ENCODE results near the gene EEF1A2. TPM values are rescaled to one million over a fixed set of nuclear protein-coding genes. Genes with fewer than 3 reads are reported as not detected.

The EEF1A2 gene
- total RNA-seq, 1 donor from 2014 or later = 55.3 TPM

GRCh38 chr20:63543131-63543530 lies 44.2 kb upstream of the EEF1A2 start:
- H3K4me3 Mint-ChIP-seq (ENCODE audit: unreplicated experiment) = no peak overlapping the region
- H3K36me3 Mint-ChIP-seq (ENCODE audit: unreplicated experiment) = peaks cover 5% of the 10 kb centered on the region
- no peak overlapping the region for H3K27ac Mint-ChIP-seq (ENCODE audit: unreplicated experiment)
- H3K9me3 Mint-ChIP-seq (ENCODE audit: unreplicated experiment) = peaks cover 8% of the 10 kb centered on the region
- peaks cover 3% of the 10 kb centered on the region for H3K4me1 Mint-ChIP-seq (ENCODE audit: low read depth, unreplicated experiment)
- no peak for DNase-seq
- H3K27me3 Mint-ChIP-seq (ENCODE audit: unreplicated experiment) = peaks cover 4% of the 10 kb centered on the region
- TF ChIP-seq, protein P1, sequence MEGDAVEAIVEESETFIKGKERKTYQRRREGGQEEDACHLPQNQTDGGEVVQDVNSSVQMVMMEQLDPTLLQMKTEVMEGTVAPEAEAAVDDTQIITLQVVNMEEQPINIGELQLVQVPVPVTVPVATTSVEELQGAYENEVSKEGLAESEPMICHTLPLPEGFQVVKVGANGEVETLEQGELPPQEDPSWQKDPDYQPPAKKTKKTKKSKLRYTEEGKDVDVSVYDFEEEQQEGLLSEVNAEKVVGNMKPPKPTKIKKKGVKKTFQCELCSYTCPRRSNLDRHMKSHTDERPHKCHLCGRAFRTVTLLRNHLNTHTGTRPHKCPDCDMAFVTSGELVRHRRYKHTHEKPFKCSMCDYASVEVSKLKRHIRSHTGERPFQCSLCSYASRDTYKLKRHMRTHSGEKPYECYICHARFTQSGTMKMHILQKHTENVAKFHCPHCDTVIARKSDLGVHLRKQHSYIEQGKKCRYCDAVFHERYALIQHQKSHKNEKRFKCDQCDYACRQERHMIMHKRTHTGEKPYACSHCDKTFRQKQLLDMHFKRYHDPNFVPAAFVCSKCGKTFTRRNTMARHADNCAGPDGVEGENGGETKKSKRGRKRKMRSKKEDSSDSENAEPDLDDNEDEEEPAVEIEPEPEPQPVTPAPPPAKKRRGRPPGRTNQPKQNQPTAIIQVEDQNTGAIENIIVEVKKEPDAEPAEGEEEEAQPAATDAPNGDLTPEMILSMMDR (IDR thresholded peaks at IDR 0.05; ENCODE audit: partially characterized antibody, unreplicated experiment) = no peak

- peaks cover 8% of the 10 kb centered on the region for H3K9me3 Mint-ChIP-seq (ENCODE audit: unreplicated experiment)
- DNase-seq = no peak
These were observed 43.8 kb upstream of the EEF1A2 start for GRCh38 chr20:63542696-63543095.

GRCh38 chr20:63542031-63542559 lies 43.2 kb upstream of the EEF1A2 start:
- Mint-ChIP-seq H3K27ac (ENCODE audit: unreplicated experiment) (no peak overlapping the region), H3K4me1 (ENCODE audit: low read depth, unreplicated experiment) (peaks cover 3% of the 10 kb centered on the region), H3K27me3 (ENCODE audit: unreplicated experiment) (peaks cover 4% of the 10 kb centered on the region), H3K4me3 (ENCODE audit: unreplicated experiment) (no peak overlapping the region), H3K9me3 (ENCODE audit: unreplicated experiment) (peaks cover 8% of the 10 kb centered on the region), H3K36me3 (ENCODE audit: unreplicated experiment) (peaks cover 5% of the 10 kb centered on the region)
- no peak for DNase-seq
- TF ChIP-seq, protein P1 (IDR thresholded peaks at IDR 0.05; ENCODE audit: partially characterized antibody, unreplicated experiment) = no peak

More at GRCh38 chr20:63542696-63543095, 43.8 kb upstream of the EEF1A2 start:
- peaks cover 4% of the 10 kb centered on the region for H3K27me3 Mint-ChIP-seq (ENCODE audit: unreplicated experiment)
- TF ChIP-seq, protein P1 (IDR thresholded peaks at IDR 0.05; ENCODE audit: partially characterized antibody, unreplicated experiment) = no peak
- H3K4me1 Mint-ChIP-seq (ENCODE audit: low read depth, unreplicated experiment) = peaks cover 3% of the 10 kb centered on the region
- peaks cover 5% of the 10 kb centered on the region for H3K36me3 Mint-ChIP-seq (ENCODE audit: unreplicated experiment)
- H3K4me3 Mint-ChIP-seq (ENCODE audit: unreplicated experiment) = no peak overlapping the region
- H3K27ac Mint-ChIP-seq (ENCODE audit: unreplicated experiment) = no peak overlapping the region

DNA sequence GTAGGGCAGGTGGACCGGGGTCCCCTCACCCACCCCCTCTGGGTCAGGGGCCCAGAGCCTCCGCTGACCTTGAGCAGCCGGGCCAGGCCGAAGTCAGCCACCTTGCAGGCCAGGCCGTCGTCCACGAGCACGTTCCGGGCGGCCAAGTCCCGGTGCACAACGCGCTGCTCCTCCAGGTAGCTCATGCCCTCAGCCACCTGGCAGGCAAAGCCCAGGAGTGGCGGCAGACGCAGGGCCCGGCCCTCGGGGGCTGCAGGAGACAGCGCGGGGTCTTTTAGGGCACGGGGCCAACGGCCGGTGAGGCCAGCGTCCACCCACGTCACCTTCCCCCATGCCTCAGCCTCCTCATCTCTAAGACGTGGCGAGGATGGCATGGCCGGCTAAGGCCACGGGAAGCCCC lies 42.5 kb upstream of the EEF1A2 start:
- Mint-ChIP-seq H3K9me3 (ENCODE audit: unreplicated experiment) (peaks cover 8% of the 10 kb centered on the region), H3K36me3 (ENCODE audit: unreplicated experiment) (peaks cover 5% of the 10 kb centered on the region), H3K4me3 (ENCODE audit: unreplicated experiment) (no peak overlapping the region), H3K4me1 (ENCODE audit: low read depth, unreplicated experiment) (peaks cover 3% of the 10 kb centered on the region), H3K27me3 (ENCODE audit: unreplicated experiment) (peaks cover 6% of the 10 kb centered on the region), H3K27ac (ENCODE audit: unreplicated experiment) (no peak overlapping the region)
- TF ChIP-seq, protein P1 (IDR thresholded peaks at IDR 0.05; ENCODE audit: partially characterized antibody, unreplicated experiment) = no peak
- DNase-seq = no peak

DNA sequence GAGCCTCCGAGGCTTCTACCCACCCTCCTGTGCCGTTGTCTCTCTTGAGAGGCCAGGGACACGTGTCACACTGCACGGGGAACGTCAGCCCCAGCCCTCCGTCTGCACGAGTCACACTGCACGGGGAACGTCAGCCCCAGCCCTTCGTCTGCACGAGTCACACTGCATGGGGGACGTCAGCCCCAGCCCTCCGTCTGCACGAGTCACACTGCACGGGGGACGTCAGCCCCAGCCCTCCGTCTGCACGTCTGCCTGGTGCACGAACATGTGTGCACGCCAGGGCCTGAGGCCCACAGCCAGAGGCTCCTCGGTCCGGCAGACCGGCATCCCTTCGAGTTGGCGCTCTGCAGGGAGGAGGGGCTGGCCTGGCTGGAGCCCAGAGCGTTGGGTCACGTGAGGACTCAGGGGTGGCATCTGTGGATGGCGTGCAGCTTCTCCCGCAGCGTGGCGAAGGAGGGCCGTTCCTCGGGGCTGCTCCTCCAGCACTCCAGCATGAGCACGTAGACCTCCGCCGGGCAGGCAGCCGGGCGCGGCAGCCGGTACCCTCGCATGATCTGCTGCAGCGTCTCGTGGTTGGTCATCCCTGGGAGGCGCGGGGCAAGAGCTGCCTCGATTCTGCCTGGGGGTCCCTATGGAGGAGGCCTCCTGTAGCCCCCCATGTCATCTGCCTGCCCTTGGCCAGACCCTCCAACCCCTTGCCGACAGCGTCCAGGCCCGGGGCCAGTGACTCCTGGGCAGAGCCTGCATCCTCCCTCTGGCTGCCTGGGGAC lies 41.7 kb upstream of the EEF1A2 start:
- H3K36me3 Mint-ChIP-seq (ENCODE audit: unreplicated experiment) = peaks cover 5% of the 10 kb centered on the region
- TF ChIP-seq, protein P1 (IDR thresholded peaks at IDR 0.05; ENCODE audit: partially characterized antibody, unreplicated experiment) = no peak
- no peak for DNase-seq
- H3K27ac Mint-ChIP-seq (ENCODE audit: unreplicated experiment) = no peak overlapping the region
- H3K4me3 Mint-ChIP-seq (ENCODE audit: unreplicated experiment) = no peak overlapping the region
- H3K4me1 Mint-ChIP-seq (ENCODE audit: low read depth, unreplicated experiment) = peaks cover 5% of the 10 kb centered on the region
- peaks cover 8% of the 10 kb centered on the region for H3K27me3 Mint-ChIP-seq (ENCODE audit: unreplicated experiment)
- H3K9me3 Mint-ChIP-seq (ENCODE audit: unreplicated experiment) = peaks cover 8% of the 10 kb centered on the region

Data from glutamatergic neuron (in vitro differentiated cells).